ENCODE data around the gene LIF. TPM values are rescaled to one million over a fixed set of nuclear protein-coding genes. Genes with fewer than 3 reads are reported as not detected.
A peak's percentile ranks its signal among the peaks of the same experiment; 100 is the strongest.

Gene LIF
- total RNA-seq, 1 donor from 2014 or later: 3.8 TPM

DNA sequence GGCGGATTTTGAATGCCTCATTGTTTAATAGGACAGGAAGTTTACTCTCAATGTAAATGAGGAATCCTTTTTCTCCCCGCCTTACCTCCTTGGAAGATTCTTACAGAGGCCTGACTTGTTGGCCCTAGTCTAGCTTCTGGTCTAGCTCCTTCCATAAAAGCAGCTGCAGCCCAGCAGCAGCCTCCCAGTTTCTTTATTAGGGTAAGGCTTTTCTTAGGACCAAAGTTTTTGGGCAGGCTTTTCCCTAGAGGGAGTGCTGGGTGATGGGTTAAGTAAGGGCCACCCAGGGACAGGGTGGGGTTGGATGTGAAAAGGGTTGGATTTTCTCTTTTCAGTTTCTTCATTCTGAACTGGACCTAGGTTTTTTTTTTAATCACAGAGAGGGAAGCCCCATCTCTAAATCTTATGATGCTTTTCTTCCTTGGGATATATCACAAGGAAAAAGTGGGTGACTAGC lies 49.7 kb downstream of the LIF start:
- Mint-ChIP-seq H3K4me1 (ENCODE audit: unreplicated experiment) (peaks cover 32% of the 10 kb centered on the region), H3K9me3 (peaks cover 4% of the 10 kb centered on the region), H3K4me3 (peak overlapping the region; percentile 77), H3K27ac (peak overlapping the region; percentile 95), H3K36me3 (no peaks in the 10 kb centered on the region), H3K27me3 (peaks cover 4% of the 10 kb centered on the region)
- no peak for DNase-seq (ENCODE audit: extremely low spot score, unreplicated experiment)
- TF ChIP-seq, protein P1, sequence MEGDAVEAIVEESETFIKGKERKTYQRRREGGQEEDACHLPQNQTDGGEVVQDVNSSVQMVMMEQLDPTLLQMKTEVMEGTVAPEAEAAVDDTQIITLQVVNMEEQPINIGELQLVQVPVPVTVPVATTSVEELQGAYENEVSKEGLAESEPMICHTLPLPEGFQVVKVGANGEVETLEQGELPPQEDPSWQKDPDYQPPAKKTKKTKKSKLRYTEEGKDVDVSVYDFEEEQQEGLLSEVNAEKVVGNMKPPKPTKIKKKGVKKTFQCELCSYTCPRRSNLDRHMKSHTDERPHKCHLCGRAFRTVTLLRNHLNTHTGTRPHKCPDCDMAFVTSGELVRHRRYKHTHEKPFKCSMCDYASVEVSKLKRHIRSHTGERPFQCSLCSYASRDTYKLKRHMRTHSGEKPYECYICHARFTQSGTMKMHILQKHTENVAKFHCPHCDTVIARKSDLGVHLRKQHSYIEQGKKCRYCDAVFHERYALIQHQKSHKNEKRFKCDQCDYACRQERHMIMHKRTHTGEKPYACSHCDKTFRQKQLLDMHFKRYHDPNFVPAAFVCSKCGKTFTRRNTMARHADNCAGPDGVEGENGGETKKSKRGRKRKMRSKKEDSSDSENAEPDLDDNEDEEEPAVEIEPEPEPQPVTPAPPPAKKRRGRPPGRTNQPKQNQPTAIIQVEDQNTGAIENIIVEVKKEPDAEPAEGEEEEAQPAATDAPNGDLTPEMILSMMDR (conservative IDR thresholded peaks at IDR 0.05): no peak

DNA sequence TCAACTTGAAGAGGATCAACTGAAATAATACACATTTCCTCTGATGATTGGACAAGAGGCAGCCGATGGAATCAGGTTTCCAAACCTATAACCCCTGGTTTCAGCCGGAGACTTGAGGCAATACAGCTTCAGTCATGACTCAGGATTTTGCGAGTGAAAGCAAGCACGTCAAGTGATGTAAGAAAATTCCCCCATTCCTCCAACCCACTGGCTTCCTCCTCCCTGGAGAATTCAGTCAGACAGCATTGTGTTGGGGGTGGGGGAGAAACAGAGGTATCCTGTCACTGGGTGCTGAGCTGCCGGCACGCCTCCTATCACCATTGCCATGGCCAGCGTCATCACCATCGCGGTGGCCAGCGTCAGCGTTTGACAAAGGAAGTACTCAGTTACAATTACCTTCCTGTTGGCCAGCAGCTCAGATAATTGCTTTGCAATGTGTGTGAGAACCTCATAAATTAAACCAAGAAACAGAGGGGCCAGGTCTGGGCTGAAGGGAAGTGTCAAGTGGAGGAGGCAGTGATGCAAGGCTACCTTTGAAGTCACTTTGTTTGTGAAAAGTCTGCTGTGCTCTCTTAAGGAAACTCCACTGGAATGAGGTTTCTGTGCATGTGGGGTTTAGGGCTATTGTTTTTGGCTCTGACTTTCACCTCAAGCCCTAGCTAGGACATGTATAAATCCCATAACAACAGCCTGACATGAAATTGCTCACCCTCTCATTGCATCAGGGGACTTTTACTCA lies 50.2 kb downstream of the LIF start:
- H3K27ac Mint-ChIP-seq: peak overlapping the region; percentile 95
- H3K27me3 Mint-ChIP-seq: peaks cover 5% of the 10 kb centered on the region
- no peaks in the 10 kb centered on the region for H3K36me3 Mint-ChIP-seq
- no peak for DNase-seq (ENCODE audit: extremely low spot score, unreplicated experiment)
- peaks cover 5% of the 10 kb centered on the region for H3K9me3 Mint-ChIP-seq
- TF ChIP-seq, protein P1 (conservative IDR thresholded peaks at IDR 0.05): no peak
- peak overlapping the region; percentile 77 for H3K4me3 Mint-ChIP-seq
- peaks cover 28% of the 10 kb centered on the region for H3K4me1 Mint-ChIP-seq (ENCODE audit: unreplicated experiment)

DNA sequence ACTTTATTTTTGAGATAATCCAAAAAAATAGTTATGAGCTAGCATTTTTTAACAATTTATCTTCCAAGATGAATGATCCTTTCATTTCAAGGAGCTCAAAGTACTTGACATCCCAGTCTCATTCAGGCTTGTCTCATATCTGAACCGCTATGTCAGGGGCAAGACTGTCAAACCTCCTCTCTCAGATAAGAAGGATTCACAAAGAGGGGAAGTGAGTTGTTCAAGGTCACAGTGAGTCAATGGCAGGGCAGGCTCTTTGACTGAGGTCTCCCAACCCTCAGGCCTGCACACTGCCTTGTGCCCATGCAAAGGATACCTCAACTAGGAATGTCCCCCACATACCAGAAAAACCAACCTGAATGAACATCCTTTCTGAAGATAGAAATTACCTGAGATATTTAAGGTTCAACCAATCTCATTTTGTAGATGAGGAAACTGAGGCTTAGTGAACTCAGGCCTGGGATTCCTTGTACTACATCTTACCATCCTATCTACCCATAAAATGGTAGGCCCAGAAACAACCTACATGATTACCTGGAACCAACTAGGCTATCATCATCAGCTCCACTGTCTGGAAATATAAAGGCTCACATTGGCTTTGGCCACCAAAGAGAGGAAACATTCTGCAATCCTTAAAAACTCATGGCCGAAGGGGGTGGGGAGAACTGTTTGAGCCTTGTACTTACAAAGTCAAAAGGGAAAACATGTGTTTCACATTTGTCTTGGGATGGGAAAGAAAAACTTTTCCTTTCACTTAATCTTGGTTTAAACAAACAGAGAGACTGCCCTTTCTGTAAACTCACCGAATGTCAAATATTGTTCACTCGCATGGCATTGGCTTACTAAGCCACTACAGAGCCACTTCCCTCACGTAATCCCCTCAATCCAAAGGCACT lies 51.1 kb downstream of the LIF start:
- DNase-seq (ENCODE audit: extremely low spot score, unreplicated experiment): no peak
- Mint-ChIP-seq H3K36me3 (no peaks in the 10 kb centered on the region), H3K4me3 (peak overlapping the region; percentile 77), H3K27me3 (peaks cover 12% of the 10 kb centered on the region), H3K4me1 (ENCODE audit: unreplicated experiment) (peaks cover 36% of the 10 kb centered on the region), H3K9me3 (peaks cover 5% of the 10 kb centered on the region), H3K27ac (peak overlapping the region; percentile 95)
- TF ChIP-seq, protein P1 (conservative IDR thresholded peaks at IDR 0.05): no peak

DNA sequence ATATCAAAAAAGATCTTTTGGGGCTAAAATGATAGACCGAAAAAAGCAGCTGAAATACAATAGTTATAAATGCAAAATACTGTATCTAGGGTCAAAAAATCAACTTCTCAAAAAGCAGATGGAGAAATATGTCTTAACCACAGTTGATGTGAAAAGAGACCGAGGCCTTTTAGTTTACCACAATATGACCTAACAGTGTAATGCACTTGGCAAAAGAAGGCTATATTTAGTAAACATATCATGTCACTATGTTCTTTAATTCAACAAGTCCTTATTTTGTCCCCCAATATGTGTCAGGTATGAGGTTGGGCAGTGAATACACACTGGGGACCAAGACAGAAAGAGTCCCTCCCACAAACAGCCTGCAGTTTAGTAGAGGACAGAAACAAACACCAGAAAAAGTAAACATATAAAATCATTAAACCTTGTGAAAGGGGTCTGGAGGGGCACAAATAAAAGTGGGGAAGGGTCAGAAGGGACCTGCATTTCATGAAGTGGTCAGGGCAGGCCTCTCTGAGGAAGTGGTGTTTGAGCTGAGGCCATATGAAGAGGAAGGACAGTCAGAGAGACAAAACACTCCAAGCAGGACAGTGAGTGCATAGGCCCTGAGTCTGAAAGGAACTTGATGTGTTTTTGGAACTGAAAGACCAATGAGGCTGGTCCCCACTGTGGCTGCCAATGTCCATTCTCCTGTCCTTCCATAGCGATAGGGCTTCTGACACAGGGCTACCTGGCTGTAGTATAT lies 53.4 kb downstream of the LIF start:
- TF ChIP-seq, protein P1 (conservative IDR thresholded peaks at IDR 0.05): no peak
- no peak for DNase-seq (ENCODE audit: extremely low spot score, unreplicated experiment)
- H3K27ac Mint-ChIP-seq: no peak overlapping the region
- peaks cover 39% of the 10 kb centered on the region for H3K4me1 Mint-ChIP-seq (ENCODE audit: unreplicated experiment)
- H3K4me3 Mint-ChIP-seq: no peak overlapping the region
- peaks cover 5% of the 10 kb centered on the region for H3K9me3 Mint-ChIP-seq
- no peaks in the 10 kb centered on the region for H3K36me3 Mint-ChIP-seq
- H3K27me3 Mint-ChIP-seq: peaks cover 16% of the 10 kb centered on the region

DNA sequence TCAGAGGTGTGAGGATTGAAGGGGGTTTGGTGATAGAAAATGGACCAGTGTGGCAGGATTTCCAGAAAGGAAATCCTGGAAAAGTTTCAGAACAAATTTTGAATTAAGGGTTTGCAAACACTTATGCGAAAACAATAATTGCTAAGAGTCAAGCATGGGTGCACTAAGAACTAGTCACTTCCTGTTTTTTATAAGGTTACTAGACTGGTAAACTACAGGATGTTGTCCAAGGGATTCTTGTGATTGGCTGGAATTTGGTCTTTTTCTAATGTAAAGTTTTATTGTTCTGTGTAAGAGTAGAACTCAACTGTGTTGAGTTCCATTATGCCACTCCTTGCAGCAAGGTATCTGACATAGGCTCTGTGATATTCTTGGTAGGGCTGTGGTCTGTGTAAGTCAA lies 54.1 kb downstream of the LIF start:
- H3K4me3 Mint-ChIP-seq: no peak overlapping the region
- DNase-seq (ENCODE audit: extremely low spot score, unreplicated experiment): no peak
- H3K36me3 Mint-ChIP-seq: no peaks in the 10 kb centered on the region
- no peak overlapping the region for H3K27ac Mint-ChIP-seq
- peaks cover 39% of the 10 kb centered on the region for H3K4me1 Mint-ChIP-seq (ENCODE audit: unreplicated experiment)
- H3K27me3 Mint-ChIP-seq: peaks cover 16% of the 10 kb centered on the region
- TF ChIP-seq, protein P1 (conservative IDR thresholded peaks at IDR 0.05): no peak
- H3K9me3 Mint-ChIP-seq: peaks cover 5% of the 10 kb centered on the region

All from type B pancreatic cell (in vitro differentiated cells).